NCI-H2029 (cell line): ENCODE data around the gene EYA4.
"Not testable (repeated sequence)": the region's sequence is repeated elsewhere in the genome, so short reads cannot be mapped to it uniquely, and the experiment has no call there.

Experiments
- DNase-seq: peaks from one replicate; lab custom pipeline; 2025; lab: John Stamatoyannopoulos, UW

EYA4 gene

DNA sequence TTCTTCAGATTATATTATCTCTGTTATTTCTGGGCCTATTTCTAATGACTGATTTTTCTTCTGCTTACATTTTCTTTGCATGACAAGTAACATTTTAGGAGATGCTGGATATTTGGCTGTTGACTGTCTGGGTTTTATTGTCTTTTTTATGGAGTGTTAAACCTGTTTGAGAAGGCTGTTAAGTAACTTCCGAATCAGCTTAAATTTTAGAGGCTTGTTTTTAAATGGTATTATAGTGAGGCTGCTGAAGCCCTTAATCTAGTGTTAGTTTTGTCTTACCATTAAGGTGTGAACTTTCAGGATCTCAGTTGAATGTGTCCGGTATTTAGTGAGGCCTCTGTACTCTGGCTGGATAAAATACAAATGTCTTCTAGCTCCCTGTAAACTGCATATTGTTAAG is 109.8 kb downstream of the EYA4 start:
- no peak for DNase-seq

DNA sequence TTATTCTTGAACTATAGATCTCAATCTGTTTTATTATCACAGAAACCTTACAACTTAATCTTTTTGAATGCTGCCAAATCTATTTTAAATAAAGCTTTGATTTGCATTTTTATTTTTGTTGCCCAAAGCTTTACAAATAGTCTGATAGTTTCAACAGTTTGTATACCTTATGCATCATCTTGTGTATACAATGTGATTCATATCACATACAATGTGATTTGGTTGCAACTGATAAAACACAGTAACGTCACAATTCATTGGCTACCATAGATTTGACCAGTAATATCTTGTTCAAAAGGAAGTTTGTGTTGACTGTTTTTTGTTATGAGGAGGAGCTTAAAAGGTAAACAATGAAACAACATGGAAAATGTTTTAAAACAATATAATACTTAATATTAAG is 110.9 kb downstream of the EYA4 start:
- DNase-seq: no peak

DNA sequence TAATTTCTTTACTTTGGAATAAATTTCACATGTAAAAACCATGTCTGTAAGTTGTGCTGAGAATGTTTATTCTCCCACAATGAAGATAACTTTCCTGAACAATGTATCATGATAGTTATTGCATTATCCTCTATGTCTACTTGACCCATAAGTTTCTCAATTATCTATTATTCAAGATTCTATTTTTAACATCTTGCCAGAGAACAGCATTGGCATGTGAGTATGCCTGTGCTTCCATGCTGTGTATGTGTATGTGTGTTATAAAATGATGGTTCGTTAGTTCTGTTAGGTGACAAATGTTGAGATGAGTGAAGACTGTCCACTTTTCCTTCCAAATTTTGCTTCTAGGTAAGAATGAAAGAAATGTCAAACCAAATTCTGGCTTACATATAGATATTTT is 111.9 kb downstream of the EYA4 start:
- no peak for DNase-seq

DNA sequence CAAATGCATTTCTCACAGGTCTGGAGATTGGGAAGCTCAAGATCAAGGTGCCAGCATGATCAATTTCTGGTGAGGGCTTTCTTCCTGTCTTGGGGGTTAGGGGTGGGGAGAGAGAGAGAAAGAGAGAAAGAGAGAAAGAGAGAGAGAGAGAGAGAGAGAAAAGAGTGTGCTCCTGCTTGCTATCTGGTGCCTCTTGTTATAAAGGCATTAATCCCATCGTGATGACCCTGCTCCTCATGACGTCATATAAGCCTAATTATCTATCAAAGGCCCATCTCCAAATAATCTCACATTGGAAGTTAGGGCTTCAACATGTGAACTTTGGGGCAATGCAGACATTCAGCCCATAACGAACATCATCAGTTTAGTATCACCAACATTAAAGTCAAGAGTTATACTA is 114.8 kb downstream of the EYA4 start:
- no peak for DNase-seq

DNA sequence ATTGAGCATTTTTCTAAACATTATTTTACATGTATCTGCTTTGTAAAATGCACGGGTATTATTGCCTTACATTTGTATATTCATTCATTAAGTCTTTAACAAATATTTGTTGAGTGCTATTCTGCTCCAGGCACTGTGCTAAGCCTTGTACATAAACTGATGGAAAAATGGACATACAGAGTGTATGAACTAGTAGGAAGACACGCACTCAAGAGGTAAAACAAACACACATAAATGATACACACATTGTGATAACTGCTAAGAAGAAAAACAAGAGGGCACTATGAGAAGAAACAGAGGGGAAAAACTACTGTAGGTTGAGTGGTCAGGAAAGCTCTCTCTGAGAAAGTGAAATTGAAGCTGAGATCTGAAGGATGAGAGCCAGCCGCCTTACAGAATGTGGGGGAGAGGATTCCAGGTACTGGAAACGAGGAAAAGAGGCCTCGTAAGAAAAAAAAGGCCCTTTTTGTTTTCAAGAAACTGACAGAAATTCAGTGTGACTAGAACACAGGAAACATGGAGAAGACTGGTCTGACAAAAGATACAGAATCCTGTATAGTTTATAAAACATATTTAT is 117.5 kb downstream of the EYA4 start:
- DNase-seq: no peak

DNA sequence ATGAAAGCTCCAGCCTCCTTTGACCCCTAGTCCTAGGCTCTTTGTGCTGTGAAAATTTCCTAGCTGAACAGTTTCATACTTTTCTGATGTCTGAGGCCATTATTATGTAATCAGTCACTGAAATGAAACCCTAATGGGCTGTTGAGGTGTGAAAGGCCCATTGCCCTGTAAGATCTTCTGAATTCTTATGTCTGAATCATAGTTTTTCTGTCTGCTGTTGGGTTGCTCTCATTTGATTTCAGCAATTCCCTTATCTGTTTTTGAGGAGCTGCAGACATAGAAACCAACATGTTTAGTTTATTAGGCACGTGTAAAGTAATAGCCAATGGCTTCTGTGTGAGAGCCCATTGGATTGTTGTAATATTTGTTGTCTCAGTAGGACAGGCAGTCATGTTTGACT is 118.1 kb downstream of the EYA4 start:
- DNase-seq: no peak

DNA sequence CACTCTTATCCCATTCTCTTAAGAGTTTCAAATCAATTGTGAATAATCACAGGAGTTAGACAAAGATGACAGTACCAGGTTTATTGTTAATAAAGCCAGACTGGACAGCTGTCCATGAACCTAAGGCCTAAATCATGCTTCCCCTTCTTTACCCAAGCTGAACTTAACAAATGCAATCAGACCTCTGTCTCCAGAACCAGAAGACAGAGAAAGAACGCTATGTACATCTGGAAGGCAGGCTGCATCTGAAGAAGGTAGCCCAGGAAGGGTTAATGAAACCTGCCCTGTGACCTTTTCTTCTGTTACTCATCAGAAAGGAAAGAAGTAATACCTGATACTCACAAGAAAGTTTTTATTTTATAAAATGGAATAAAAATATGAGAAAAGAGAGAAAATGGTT is 118.6 kb downstream of the EYA4 start:
- DNase-seq: no peak

DNA sequence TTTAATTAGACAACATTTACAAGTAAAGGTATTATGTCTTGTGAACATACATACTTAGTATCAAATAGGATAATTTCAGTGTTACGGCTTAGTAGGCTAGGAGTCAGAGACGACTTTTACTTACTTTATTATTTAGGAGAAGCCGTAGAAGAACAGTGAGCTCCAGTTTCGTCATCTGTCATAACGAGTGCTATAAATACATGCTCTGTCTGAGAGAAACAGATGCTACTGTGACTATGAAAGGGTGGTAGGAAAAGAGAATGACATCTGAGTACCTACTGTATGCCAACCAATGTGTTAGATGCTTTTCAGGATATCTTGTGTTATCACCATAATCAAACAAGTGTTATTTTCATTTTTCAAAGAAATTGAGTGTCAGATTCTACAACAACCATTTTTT is 119.0 kb downstream of the EYA4 start:
- DNase-seq: no peak

DNA sequence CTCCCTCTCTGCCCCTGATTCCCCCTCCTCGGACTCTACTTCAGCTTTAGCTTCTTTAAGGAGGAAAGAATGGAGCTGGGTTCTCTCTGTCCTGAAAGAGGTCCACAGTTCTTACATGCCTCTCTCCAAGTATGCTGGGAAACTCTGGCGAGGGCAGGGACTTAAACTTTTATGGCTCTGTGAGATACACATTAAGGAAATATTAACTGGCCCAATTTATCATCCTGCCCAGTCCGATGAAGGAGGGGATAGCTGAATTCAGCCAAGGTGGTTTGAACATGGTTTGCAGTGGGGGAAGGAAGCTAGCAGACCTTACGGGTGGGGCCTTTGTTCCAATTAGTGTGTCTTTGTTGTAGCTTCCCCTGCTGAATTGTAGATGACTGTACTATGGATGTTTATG is 121.7 kb downstream of the EYA4 start:
- no peak for DNase-seq

DNA sequence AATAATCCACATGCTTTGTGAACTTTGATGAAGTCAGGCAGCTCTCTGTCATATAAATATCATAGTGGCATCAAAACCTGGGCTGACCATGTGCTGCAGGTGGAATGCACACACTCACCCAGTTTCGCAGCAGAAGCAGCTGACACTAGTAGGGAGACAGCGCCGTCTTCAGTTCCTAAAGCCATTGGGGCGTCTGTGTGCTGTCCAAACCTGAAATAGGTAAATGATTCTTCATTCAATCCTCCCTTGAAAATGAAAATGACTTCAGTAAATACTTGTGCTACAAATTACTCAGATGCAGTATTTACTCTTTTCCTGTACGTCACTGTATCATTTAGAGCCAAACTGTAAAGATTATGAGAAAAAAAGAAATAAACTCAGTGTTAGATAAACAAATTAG is 127.5 kb downstream of the EYA4 start:
- DNase-seq: no peak

DNA sequence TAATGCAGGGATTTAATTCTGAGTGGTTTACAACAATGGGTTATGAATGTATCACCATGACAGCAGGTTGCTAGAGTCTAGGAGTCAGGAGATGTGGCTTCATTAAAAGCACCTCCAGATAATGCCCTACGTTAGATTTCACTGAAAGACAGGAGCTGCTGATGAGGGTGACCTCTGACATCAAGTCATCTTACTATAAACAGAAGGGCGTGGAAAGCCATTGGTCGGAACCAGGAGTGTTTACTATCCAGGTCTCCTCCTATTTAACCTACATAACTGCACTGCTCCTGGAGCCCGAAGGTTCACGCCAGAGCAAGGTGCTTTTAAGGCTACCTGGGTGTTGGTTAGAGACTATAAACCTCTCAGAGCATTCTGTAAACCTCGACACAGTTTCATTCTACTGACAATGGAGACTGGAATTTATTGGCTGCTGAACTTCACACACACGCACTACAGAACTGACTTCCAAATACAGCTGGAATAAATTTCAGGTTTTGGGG is 128.7 kb downstream of the EYA4 start:
- DNase-seq: no peak

DNA sequence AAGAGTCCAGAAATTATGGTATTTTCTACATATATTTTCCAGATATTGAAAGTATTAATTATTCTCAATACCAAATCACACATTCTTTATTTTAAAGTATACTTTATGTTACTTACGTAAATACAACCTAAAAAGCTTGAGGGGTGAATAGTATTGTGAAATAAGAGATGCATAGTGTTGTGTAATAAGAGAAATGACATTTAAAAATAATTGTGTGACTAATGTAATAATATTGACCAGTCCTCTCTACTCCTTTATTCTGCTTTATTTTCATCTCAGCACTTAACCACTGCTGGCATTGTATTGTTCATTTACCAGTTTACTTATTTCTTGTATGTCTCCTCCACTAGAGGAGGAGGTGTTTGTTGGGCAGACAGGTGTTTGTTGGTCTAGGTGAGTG is 135.6 kb downstream of the EYA4 start:
- DNase-seq: no peak

DNA sequence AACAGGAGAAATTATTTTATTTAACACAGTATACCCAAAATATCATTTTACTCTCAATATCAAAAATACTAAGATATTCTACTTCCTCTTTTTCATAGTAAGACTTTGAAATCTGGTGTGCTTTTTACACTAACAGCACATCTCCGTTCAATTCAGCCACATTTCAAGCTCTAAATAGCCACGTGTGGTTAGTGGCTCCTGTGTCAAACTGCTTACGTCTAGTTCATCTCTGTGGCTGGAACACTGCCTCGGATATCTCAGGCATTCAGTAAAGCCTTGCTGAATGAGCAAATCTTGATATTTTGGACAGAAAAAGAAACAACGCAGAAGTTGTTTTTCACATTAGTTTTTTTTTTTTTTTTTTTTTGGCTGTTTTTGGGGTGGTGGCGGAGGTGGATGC is 136.1 kb downstream of the EYA4 start:
- DNase-seq: no peak

DNA sequence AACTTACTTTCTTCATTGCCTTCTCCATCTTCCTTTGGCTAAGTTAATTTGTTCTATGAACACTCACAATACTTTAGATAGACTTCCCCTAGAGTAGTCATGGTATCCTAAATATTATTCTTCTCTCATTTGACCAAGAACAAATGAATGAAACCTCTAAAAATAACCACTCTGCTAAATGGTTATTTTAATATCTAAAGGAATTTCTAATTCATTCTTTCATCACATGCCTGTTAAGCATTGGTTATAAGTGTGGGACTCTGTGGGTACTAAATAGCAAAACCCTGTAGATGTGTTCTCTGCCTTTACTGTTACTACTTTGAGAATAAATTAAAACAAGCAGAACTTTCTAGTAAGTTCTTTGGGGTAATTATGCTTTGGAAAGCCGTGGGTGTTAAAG is 138.9 kb downstream of the EYA4 start:
- DNase-seq: no peak

DNA sequence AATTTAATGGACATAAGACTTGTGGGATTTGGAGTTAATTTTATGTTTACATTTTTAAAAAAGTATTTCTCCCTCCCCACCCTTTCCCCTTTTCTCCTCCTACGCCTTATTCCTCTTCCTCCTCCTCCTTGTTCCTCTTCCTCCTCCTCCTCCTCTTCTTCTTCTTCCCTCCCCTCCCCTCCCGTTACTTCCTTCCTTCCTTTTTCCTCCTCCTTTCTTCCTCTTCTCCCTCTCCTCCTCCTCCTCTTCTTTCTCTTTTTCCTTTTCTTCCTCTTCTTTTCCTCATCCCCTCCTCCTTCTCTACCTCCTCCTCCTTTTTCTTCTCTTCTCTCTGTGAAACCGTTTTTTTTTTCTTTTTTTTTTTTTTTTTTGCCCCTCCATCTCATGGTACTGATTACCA is 139.6 kb downstream of the EYA4 start:
- DNase-seq: no peak

DNA sequence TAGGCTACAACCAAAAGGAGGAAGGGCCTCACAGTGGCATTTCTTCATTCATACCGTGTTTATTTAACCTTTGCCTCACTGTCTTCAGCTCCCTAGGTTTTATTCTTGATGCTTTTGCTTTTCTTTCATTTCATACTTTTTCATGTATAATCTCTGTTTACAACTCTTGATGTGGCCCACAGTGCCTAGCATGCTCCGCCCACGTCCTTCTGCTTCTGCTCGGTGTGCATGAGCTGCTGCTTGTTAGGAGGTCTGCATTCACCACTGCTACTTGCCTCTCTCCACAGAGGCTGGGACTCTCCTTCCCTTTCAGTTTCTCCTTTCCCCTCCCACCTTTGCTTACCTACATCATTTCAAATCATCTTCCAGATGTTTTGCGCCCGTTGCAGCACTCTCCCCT is 147.6 kb downstream of the EYA4 start:
- DNase-seq: no peak

DNA sequence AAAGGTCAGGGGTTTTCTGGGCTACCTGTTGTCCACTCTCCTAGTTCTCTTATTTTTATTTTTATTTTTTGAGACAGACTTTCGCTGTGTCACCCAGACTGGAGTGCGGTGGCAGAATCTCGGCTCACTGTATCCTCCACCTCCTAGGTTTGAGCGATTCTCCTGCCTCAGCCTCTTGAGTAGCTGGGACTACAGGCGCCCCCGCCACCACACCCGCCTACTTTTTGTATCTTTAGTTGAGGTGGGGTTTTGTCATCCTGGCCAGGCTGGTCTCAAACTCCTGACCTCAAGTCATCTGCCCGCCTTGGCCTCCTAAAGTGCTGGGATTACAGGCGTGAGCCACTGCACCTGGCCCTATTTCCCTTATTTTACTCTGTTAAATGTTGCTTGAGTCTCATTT is 149.0 kb downstream of the EYA4 start:
- no peak for DNase-seq

DNA sequence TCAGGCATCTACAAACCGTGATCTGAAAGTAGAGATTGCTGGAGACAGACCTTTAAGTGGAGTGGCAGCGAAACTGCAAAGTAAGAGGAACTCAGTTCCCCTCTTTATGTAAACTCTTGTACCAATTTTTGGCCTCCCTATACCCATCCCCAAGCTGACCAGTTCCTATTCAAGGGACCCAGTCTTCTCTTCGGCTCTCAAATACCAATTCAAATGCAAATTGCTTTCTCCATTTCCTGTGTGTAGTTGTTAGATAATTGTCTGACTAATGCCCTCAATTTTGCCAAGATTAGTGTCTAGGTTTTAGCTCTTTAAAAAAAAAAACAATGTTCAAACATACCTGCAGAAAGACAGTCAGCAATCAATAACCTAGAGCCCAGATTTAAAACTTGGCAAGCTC is 150.9 kb downstream of the EYA4 start:
- no peak for DNase-seq

DNA sequence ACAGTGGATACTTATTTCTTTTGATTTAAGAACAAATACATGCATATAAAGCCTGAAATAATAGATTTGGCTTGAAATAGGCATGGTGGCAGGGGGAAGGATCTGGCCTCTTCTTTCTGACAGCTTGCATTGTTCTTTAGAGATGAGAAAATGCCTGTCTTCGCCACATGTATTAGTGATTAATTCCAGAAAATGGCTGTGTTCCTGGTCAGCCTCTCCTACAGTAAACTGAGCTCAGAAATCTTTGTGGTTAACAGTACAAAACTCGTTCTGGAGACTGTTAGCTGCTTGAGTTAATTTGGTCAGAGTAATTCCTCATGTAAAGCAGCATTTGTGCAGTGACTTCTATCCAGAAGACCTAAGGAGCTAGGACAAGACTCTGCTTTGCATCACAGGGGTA is 151.5 kb downstream of the EYA4 start:
- DNase-seq: no peak

DNA sequence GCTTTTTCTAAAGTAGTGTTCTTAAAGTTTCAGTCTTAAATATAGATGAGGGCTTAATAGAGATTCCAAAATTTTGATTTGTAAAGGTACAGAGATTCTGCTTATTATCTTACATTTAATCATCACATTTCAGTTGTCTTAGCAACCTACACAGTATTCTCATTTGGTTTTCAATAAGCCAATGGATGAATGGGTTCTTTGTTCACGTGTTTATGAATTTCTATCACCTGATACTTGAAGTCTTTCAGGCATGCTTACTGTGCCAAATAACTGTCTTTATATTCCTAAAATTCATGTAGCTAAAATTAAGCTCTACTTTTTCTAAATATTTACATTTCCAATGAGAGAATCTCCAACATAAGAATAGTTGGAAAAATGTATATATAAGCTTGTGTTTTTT is 152.7 kb downstream of the EYA4 start:
- DNase-seq: no peak

DNA sequence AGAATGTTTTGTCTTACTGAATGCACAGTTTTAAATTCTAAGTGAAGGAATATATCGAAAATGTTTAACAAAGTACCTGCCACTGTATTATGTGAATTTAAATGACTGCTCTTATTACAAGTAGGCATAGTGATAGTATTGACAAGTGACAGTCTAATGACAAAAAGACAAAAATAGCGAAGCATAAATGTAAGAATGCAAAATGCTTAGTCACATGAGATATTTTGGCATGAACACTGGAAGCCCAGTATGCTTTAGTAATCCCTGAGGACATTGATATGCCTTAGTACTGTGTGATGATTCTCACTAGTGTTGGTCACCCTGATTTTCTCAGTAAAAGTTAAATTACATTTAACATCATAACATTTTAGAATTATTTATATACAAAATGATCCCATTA is 153.5 kb downstream of the EYA4 start:
- DNase-seq: no peak

DNA sequence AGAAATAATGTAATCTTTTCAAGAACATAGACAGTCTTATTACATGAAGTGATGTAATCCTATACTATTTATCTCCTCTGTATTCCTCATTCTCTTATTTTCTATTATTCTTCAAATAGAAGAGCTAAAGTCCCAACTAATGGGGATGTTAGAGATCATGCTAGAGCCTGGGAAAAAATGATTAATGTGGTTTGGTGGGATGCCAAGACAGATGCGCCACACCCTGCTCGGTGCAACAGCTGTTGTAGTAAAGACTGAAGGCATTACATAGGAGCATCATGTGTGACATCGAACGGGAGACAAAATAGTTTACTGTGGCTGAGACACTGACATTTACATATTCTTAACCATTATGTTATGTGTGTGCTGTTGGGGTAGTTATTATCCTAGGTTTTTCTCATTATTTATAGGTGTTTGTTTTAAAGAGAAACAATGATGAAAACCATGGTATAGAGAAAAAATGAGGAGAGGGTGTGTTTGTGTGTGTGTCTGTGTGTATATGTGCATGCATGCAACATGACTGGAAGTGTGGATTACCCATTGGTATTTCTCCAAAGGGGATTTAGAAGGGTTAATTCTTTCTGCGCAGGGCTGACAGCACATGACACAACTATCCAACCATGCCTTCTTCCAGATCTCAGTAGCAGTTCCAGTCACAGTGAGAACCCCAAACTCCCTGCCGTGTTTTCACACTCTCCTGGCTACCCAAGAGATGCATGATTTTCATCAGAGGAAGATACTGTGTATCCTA is 155.3 kb downstream of the EYA4 start:
- no peak for DNase-seq

DNA sequence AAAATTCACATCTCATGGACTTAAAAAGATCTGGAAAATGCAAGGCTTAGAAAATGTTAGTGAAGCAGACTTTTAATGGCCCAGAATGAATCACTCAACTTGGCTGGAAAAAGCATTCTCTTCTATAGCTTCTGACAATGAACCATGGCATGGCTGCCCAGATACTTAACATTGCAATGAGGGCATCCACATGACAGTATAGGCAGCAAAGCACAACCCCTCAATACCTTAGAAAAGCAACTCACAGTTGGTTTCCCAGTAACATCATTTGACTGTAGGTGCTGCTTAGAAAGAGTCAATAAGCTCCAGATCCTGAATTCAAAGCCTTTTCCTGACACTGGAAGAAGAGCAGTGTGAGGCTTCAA is 155.8 kb downstream of the EYA4 start:
- no peak for DNase-seq

DNA sequence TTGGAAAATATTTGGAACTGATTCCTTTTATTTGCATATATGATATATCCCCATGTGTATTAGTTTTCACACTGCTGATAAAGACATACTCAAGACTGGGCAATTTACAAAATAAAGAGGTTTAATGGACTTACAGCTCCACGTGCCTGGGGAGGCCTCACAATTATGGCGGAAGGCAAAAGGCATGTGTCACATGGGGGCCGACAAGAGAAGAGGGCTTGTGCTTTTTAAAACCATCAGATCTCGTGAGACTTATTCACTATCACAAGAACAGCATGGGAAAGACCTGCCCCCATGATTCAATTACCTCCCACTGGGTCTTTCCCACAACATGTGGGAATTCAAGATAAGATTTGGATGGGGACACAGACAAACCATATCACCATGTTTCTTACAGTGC is 156.4 kb downstream of the EYA4 start:
- not testable (repeated sequence) for DNase-seq
